Measurements from ENCODE around the gene LARP1B.
A peak's percentile ranks its signal among the peaks of the same experiment; 100 is the strongest.
"Not testable (repeated sequence)": the region's sequence is repeated elsewhere in the genome, so short reads cannot be mapped to it uniquely, and the experiment has no call there.

The LARP1B gene

DNA sequence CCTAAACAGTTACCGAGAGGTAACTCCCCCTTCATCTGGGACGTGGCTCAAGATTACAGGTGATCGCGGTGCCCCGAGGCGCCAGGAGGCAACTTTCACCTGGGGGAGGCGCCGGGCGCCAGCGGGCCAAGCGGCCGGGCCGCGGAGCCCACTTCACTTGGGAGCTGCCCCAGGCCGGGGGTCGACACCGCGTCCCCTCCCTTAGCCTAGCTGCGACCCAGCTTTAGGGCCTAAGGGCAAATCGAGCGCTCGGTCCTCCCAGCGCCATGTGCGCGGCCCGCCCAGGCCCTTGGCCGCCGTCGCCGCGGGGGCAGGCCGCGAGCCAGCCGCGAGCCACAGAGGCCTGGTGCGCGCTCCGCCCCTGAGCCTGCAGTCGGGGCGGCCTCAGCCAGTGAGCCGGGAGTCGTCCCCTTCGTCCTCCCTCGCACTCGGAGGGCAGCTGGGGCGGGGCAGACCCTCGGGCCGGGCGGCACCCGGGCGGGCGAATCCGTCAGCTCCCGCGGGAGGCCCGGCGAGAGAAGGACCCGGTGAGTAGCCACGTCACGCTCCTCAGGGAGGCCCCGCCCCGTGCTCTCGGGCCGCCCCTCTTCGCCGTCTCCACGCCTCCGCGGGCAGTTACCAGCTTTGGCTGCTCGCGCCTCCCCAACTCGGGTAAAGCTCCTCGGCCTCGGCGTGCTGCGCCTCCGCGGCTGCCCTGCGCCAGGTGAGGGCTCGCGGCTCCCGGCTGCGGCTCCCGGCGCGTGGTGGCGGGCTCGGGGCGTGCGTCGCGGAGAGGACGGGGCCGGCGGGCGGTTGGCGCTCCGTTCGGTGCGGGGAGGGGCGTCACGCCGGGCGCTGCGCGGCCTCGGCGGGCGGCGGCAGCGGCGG is at the start of gene LARP1B:
LARP1B (plus strand) TSS at position 614 of the 867 bp plus-strand sequence. CDS start 13,640 bp downstream, outside the sequence.
- peak; percentile 91 for DNase-seq (ENCODE audit: low spot score)

DNA sequence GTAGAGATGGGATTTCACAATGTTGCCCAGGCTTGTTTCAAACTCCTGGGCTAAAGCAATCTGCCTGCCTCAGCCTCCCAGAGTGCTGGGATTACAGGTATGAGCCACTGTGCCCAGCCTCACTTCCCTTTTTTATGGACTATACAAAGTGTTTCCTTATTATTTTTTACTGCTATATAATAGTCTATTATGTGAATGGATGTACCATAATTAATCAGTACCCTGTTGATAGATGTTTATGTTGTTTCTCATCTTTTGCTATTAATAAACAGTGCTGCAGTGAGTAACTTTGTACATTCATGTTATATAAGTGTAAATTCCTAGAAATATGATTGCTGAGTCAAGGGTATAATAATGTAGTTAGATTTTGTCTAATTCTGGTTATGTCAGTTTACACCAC is 35.8 kb upstream of the LARP1B start:
- no peak for DNase-seq (ENCODE audit: low spot score)

DNA sequence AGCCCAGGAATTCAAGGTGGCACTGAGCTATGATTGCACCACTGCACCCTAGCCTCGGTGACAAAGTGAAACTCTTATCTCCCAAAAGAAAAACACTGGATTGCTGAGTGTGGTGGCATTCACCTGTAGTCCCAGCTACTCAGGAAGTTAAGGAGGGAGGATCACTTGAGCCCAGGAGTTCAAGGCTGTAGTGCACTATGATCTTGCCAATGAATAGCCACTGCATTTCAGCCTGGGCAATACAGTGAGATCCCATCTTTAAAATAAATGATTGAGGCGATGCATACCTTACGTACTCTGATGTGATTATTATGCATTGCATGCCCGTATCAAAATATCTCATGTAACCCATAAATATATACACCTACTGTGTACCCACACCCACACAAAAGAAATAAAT is 31.2 kb upstream of the LARP1B start:
- no peak for DNase-seq (ENCODE audit: low spot score)

DNA sequence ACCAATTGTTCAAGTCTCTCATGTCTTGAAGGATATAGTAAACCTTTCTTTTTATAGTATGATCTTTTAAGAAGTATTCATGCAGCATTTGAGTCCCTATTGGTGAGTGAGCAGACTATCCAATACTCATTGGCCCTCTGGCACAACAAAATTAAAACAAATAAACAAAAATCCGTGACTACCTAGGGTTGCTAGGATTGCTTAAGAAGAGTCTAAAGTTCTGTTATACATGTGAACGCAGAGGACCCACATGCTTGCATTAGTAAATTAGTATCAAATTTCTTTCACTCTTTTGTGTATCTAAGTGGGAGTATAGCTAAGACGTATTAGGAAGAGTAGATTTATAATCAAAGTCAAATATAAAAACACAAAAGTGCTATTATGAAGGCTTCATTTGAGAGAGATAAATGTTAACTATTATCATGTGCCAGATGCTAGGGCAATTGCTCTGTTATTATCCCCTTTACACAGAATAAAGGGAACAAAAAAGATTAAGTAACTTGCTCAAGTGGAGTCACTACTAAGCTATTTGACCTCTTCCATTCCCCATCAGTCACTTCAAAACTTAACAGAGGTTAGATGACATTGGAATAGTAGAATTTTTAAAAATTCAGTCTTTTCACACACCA is 29.2 kb upstream of the LARP1B start:
- DNase-seq (ENCODE audit: low spot score): no peak

DNA sequence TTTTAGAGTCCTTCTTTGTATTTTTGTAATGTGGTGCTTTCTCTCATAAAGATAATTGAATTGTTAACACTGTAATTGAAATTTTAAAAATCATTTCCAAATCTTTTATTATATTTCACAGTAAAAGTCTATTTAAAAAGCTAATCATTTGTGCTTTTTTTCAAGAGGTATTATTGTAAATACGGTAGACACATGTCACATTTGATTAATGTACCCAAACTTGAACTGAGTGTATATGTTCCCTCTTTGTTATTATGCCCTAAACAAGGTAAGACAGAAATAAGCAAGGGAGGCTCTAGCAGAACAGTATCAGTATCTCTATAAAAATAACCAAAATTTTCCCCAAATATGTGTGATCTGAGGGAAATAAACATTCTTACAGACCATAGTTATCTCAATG is 21.5 kb upstream of the LARP1B start:
- no peak for DNase-seq (ENCODE audit: low spot score)

DNA sequence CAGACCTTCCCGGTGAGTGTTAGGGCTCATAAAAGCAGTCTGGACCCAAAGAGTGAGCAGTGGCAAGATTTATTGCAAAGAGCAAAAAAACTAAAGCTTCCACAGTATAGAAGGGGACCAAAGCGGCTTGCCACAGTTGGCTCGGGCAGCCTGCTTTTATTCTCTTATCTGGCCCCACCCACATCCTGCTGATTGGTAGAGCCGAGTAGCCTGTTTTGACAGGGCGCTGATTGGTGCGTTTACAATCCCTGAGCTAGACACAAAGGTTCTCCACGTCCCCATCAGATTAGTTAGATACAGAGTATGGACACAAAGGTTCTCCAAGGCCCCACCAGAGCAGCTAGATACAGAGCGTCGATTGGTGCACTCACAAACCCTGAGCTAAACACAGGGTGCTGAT is 14.1 kb upstream of the LARP1B start:
- DNase-seq (ENCODE audit: low spot score): not testable (repeated sequence)

DNA sequence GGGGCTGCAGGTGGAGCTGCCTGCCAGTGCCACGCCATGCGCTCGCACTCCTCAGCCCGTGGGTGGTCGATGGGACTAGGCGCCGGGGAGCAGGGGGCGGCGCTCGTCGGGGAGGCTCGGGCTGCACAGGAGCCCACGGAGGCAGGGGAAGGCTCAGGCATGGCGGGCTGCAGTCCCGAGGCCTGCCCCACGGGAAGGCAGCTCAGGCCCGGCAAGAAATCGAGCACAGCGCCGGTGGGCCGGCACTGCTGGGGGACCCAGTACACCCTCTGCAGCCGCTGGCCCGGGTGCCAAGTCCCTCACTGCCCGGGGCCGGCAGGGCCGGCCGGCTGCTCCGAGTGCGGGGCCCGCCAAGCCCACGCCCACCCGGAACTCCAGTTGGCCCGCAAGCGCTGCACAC is 13.6 kb upstream of the LARP1B start:
- DNase-seq (ENCODE audit: low spot score): not testable (repeated sequence)

DNA sequence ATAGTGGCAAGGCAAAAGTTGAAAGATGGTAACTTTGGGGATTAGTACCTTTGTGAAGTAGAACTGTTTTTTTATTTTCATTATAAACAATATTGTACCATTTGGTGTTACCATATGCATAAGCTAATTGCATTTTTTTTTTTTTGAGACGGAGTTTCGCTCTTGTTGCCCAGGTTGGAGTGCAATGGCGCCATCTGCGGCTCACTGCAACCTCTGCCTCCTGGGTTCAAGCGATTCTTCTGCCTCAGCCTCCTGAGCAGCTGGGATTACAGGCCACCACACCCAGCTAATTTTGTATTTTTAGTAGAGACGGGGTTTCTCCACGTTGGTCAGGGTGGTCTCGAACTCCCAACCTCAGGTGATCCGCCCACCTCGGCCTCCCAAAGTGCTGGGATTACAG is 9.9 kb upstream of the LARP1B start:
- not testable (repeated sequence) for DNase-seq (ENCODE audit: low spot score)

DNA sequence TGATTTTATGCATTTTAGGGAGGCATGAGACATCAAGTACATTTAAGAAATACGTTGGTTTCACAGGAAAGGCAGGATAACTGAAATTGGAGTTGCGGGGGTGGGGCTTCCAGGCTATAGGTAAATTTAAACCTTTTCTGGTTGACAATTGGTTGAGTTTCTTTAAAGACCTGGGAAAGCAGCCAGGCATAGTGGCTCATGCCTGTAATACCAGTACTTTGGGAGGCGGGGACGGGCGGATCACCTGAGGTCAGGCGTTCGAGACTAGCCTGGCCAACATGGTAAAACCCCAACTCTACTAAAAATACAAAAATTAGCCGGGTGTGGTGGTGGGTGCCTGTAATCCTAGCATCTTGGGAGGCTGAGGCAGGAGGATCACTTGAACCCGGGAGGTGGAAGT is 6.2 kb upstream of the LARP1B start:
- not testable (repeated sequence) for DNase-seq (ENCODE audit: low spot score)

DNA sequence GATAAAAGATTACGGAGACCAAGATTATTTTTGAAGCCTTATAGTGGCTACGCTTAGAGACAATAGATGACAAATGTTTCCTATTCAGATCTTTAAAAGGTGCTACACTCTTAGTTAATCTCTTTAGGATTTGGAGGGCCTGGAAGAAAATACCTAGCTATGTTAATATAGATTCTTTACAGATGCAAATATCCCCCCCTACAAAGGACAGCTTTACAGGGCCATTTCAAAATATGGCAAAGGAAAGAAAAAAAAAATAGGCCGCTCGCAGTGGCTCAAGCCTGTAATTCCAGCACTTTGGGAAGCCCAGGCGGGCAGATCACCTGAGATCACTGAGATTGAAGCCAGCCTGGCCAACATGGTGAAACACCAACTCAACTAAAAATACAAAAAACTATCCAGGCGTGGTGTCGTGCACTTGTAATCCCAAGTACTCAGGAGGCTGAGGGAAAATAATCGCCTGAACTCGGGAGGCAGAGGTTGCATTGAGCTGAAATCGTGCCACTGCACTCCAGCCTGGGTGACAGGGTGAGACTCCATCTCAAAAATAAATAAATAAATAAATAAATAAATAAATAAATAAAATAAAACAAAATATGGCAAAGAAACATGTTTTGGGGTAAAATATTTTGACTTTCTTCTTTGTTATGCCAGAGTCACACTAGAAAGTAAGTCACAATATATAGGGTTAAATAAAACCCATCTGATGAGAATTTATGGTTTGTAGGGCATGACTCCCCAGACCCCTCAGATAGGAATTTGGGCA is 5.5 kb upstream of the LARP1B start:
- DNase-seq (ENCODE audit: low spot score): not testable (repeated sequence)

DNA sequence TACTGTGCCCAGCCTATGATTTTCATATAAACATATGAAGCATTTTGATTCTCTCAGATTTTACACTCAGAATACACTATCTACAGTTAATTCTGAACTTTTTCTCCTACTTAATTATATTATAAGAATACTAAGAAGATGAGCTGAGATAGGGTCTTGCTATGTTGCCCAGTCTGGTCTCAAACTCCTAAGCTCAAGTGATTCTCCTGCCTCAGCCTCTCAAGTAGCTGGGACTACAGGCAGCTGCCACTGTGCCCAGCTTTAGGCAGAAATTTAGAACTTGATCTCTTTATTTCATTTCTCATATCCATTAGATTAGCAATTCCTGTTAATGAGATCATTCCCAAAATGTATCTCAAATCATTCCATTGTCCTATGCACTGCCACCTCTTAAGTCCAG is 4.7 kb upstream of the LARP1B start:
- DNase-seq (ENCODE audit: low spot score): no peak

DNA sequence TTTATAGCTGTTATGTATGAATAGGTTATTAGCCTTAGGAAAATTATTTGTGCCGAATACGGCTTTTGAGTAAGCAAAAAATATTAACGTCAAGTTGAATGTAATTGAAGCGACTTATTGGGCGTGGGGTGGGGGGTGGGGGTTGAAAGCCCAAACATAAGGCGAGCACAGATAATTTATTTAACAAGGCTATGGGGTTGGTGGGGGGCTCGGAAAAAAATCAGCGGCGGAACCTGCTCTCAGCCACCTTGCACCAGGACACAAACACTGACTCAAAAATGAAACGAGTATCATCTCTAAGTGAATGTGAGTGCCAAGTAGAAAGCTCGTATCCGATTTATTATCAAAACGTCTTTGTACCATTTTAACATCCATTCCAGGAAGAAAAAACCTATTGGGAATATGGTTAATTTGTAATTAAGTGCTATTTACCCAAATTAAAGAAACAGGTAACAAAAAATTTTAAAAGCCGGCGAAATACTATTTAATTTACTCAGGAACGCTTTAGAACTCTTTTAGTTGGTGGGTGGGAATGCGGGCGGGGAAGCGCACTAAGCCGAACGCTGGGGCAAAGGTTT is 902 bp upstream of the LARP1B start:
- DNase-seq (ENCODE audit: low spot score): no peak

DNA sequence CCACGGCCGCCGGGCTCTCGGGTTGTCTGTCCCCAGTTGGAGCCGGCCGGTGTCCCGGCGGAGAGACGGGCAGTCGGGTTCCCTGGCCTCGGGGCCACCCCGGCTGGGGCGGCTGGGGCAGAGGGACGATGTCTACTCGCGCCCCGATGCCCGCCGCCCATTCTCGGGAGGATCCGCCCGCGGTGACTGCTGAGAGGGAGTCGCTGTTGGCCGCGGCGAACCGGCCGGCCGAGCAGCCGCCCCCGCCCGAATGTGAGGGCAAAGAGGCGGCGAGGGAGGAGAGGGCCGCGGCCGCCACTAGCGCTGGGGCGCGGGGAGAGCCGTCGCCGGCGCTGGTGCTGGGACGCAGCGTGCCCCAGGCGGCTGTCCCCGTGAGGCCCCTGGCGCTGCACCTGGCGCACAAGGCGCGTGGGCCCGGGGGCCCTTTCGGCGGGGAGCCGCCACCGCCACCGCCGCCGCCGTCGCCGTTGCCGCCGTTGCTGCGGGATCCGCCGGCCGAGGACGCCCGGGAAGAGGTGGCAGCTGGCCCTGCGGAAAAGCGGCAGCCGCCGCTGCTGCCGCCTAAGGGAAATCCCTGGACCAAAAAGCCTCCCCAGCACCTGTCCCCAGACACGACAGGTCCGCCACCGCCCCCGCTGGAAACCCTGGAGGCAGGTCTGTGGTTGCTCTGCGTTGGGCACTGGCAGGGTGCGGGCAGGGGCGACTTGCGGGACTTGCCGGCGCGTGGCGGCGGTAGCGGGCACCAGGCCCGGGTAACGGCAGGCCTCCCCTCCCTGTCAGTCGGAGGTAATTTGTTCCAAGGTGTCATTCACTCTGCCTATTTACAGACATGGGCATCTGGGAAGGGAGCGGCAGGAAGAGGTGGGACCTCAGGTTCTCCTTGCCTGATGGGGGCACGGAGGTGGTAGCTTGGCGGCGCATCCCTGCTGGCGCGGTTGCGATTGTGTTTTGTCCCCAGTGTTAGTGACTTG is 739 bp downstream of the LARP1B start:
- peak; percentile 69 for DNase-seq (ENCODE audit: low spot score)

DNA sequence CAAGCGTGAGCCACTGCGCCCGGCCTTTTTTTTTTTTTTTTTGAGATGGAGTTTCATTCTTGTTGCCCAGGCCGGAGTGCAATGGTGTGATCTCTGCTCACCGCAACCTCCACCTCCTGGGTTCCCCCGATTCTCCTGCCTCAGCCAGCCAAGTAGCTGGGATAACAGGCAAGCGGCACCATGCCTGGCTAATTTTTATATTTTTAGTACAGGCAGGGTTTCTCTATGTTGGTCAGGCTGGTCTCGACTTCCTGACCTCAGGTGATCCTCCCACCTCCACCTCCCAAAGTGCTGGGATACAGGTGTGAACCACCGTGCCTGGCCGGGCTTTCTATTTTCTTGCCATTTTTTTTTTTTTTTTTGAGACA is 5.3 kb downstream of the LARP1B start:
- DNase-seq (ENCODE audit: low spot score): not testable (repeated sequence)

DNA sequence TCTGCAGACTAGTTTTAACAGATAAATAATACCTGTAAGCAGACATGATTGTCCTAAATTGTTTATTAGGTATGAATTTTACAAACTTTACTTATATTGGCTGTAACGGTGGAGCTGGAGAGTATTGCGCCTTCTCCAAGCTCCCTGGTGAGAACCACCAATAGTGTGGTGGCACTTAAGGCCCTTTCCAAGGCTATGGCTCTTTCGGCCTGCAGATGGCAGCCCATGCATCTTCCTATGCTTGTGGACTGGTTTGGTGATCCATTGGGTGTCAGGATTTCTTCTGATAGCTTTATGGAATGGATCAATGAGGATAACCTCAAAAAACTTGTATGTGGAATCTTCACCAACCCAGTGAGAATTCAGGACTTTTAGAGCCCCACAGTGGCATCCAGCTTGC is 7.8 kb downstream of the LARP1B start:
- peak; percentile 16 for DNase-seq (ENCODE audit: low spot score)

DNA sequence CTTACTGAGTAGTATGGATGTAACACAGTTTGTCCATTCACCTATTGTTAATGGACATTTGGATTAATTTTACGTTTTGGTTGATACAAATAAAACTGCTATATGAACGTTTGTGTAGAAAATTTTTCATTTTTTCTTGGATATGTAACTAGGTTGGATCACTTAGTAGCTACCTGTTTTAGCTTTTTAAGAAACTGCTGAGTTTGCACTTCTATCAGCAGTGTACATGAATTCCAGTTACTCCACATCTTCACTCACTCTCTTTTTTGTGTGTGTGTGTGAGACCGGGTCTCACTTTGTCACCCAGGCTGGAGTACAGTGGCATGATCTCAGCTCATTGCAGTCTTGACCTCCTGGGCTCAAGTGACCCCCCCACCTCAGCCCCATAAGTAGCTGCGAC is 15.4 kb downstream of the LARP1B start:
- no peak for DNase-seq (ENCODE audit: low spot score)

DNA sequence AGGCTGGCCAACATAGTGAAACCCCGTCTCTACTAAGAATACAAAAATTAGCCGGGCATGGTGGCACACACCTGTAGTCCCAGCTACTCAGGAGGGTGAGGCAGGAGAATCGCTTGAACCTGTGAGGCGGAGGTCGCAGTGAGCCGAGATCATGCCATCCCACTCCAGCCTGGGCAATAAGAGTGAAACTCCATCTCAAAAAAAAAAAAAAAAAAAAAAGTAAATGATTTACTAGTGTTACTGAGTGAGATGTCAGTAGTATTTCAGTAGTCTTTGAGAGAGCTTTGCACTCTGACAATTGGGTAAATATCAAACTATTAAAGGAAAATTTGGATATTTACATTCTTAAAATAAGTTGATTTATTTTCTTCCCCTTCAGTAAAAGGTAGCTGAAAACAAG is 34.2 kb downstream of the LARP1B start:
- DNase-seq (ENCODE audit: low spot score): not testable (repeated sequence)

DNA sequence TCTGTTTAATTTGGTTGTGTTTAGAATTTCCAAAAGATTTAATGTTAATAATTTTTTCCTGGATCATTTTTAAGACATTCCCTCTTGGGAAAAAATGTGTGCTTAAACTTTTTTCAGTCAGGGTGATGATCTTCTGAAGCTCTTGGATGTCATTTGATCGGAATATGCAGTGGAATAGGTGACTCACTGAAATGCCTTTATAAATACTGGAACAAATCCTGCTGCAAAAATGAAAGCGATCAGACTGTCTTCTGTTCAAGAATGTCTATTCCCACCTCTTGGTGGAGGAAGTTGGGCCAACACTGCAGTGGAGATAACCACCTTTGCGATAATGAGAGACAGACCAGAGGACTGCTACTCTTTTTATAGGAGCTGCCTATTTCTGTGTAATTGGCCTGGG is 46.7 kb downstream of the LARP1B start:
- DNase-seq (ENCODE audit: low spot score): no peak

DNA sequence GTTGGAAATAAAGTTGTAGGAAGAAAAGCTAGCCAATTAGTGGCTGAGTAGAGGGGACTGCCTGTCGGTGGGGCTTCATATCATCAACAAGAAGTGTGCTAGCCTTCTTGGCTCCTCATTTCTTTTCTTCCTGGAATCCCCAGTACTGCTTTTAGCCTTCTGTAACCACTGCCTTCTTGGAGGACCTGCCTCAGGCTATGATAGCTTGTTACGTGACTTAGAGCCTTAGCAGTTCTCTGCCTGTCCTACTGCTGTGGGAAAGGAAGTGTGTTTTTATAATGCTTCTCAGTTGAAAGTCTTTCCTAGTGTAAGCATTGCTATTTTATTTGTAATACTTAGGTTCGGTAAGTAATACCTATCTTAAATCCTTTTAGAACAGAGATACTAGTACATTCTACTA is 61.9 kb downstream of the LARP1B start:
- DNase-seq (ENCODE audit: low spot score): no peak

DNA sequence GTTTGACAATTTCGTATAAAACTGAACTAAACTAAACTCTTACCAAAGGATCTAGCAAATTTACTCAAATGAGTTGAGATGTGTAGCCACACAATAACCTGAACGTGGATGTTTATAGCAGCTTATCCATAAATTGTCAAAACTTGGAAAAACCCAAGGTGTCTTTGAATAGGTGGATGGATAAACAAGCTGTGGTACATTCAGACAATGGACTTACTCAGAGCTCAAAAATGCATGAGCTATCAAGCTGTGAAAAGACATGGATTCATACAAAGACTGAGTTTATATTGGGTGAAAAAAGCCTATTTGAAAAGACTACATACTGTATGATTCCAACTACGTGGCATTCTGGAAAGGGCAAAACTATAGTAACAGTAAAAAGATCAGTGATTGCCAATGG is 69.5 kb downstream of the LARP1B start:
- DNase-seq (ENCODE audit: low spot score): no peak

DNA sequence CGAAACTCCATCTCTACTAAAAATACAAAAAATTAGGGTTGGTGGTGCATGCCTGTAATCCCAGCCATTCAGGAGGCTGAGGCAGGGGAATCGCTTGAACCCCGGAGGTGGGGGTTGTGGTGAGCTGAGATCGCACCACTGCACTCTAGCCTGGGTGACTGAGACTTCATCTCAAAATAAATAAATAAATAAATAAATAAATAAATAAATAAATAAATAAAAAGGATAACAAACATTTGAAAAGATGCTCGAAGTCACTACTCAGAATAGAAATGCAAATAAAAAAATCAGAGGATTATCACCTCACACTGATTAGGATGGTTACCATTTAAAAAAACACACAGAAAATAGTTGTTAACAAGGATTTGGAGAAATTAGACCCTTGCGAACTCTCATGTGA is 73.8 kb downstream of the LARP1B start:
- no peak for DNase-seq (ENCODE audit: low spot score)
